Bronchial epithelial cell (primary cell): ENCODE results near the gene SVIL. TPM values are rescaled to one million over a fixed set of nuclear protein-coding genes. Genes with fewer than 3 reads are reported as not detected.
"Not testable (repeated sequence)": the region's sequence is repeated elsewhere in the genome, so short reads cannot be mapped to it uniquely, and the experiment has no call there.

Experiments
- DNase-seq: peaks from one replicate; pipeline ENCODE4 v3.0.0-alpha.2; 2010; ENCODE audit warnings: low read depth
- FAIRE-seq: peaks from 2 replicates; lab custom pipeline; 2011; peaks lifted over from hg19 to GRCh38; lab: Jason Lieb, UNC
- H3K27me3 ChIP-seq: 2 replicates; pipeline ENCODE4 v1.5.1; 2011; ENCODE audit warnings: low read length; ENCODE audit not compliant: control insufficient read depth, insufficient read depth
- H3K36me3 ChIP-seq: 2 replicates; pipeline ENCODE4 v1.5.1; 2011; ENCODE audit warnings: low read length; ENCODE audit not compliant: control insufficient read depth, insufficient read depth
- H3K4me3 ChIP-seq: 2 replicates; pipeline ENCODE4 v1.5.1; 2011; ENCODE audit warnings: mild to moderate bottlenecking, low read depth, low read length, control low read depth
- CTCF ChIP-seq: IDR thresholded peaks from 2 replicates; pipeline ENCODE4 v1.5.1; 2011; ENCODE audit warnings: mild to moderate bottlenecking, moderate library complexity, low read length, control low read depth, inconsistent platforms; ENCODE audit not compliant: insufficient read depth, severe bottlenecking
- total RNA-seq: library from RNA; depleted of rRNA; stranded (reverse); fragments of >200 nt; gene quantifications from 2 replicates; pipeline ENCODE4 v1.2.1, GENCODE V29; 2014

Gene SVIL
- total RNA-seq, 1 donor from 2014 or later, result 12.6 TPM

- FAIRE-seq (no peak), DNase-seq (no peak)
- peaks cover 4% of the 10 kb centered on the region for H3K36me3 ChIP-seq
- H3K4me3 ChIP-seq, result no peak overlapping the region
- TF ChIP-seq CTCF, result no peak
- H3K27me3 ChIP-seq, result no peaks in the 10 kb centered on the region
Observed at GRCh38 chr10:29519659-29520058, 115.1 kb downstream of the SVIL start.

GRCh38 chr10:29517352-29517923, 117.3 kb downstream of the SVIL start:
- DNase-seq, result no peak
- no peak for FAIRE-seq
- peak; percentile 63 for TF ChIP-seq CTCF
- Histone ChIP-seq H3K36me3 (no peaks in the 10 kb centered on the region), H3K4me3 (no peak overlapping the region), H3K27me3 (no peaks in the 10 kb centered on the region)

- not testable (repeated sequence) for H3K36me3 ChIP-seq, H3K27me3 ChIP-seq, FAIRE-seq, H3K4me3 ChIP-seq, DNase-seq
Observed at GRCh38 chr10:29516309-29516932, 118.3 kb downstream of the SVIL start.

- DNase-seq, H3K4me3 ChIP-seq, H3K36me3 ChIP-seq, H3K27me3 ChIP-seq: not testable (repeated sequence)
- FAIRE-seq, result peak; percentile 83
Observed at GRCh38 chr10:29515879-29516278, 118.9 kb downstream of the SVIL start.

GRCh38 chr10:29515104-29515503, 119.7 kb downstream of the SVIL start:
- H3K4me3 ChIP-seq, H3K36me3 ChIP-seq, H3K27me3 ChIP-seq, DNase-seq, FAIRE-seq: not testable (repeated sequence)

- no peaks in the 10 kb centered on the region for H3K36me3 ChIP-seq
- TF ChIP-seq CTCF, result no peak
- H3K4me3 ChIP-seq, result no peak overlapping the region
- no peaks in the 10 kb centered on the region for H3K27me3 ChIP-seq
- DNase-seq (no peak), FAIRE-seq (no peak)
Observed at GRCh38 chr10:29514306-29514705, 120.5 kb downstream of the SVIL start.

GRCh38 chr10:29512425-29512974, 122.3 kb downstream of the SVIL start:
- Histone ChIP-seq H3K27me3 (no peaks in the 10 kb centered on the region), H3K4me3 (no peak overlapping the region), H3K36me3 (no peaks in the 10 kb centered on the region)
- DNase-seq, result no peak
- TF ChIP-seq CTCF, result no peak
- FAIRE-seq, result no peak

GRCh38 chr10:29511806-29512205, 123.0 kb downstream of the SVIL start:
- FAIRE-seq, H3K4me3 ChIP-seq, H3K36me3 ChIP-seq, DNase-seq, H3K27me3 ChIP-seq: not testable (repeated sequence)

GRCh38 chr10:29510483-29511157, 124.2 kb downstream of the SVIL start:
- DNase-seq, H3K36me3 ChIP-seq, H3K4me3 ChIP-seq, FAIRE-seq, H3K27me3 ChIP-seq: not testable (repeated sequence)
